ENCODE data around the gene C6orf120.

The C6orf120 gene

GRCh38 chr6:169726049-169726400, 24.1 kb downstream of the C6orf120 start:
- DNase-seq: no peak

- no peak for DNase-seq
These were observed 25.0 kb downstream of the C6orf120 start for GRCh38 chr6:169726963-169727362.

DNA sequence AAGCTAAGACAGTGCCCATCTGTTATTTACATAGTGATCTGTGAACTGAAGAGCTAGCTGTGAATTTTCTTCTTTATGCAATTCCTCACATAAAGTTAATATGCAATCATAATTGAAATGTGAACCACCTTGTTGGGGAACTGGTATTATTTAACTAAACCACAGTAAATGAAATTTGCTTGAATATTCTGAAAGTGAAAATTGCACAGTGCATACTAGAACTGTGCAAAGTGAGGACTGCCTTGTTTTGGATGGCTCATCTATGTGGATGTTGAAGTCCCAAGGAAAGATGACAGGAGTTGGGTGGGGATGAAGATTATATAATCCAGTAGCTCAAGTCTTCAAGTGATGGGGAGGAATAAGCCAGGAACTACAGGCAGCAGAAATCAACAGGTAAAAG, 28.0 kb downstream of the C6orf120 start:
- no peak for DNase-seq

DNA sequence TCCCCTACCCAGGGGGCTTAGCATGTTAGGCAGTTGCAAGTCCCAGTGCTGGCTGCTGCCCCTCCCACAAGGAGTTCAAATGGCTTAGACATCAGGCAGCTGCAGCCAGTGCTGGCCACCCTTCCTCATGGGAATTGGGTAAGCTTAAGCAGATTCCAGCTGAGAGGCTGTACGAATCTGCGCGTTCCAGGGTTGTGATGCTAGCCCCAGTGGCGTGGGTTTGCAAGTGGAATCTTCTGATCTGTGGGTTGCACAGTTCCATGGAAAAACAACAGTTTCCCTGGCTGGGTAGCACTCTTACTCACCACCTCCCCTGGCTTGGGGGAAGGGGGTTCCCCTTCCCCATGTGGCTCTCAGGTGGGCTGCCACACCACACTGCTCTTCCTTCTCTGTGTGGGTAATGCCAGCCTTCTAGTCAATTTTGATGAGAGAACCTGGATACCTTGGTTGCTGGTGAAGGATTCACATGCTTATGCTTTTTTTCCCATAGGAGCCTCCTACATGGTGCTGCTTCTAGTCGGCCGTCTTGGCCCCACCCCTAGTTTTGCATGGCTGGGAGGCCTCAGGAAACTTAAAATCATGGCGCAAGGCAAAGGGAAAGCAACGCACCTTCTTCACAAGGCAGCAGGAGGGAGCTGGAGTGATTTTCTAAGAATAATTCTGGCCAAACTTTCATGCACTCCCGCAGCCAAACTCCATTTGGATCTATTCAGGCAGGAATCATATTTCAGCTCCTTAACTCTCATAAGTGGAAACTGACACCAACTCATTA, 36.5 kb downstream of the C6orf120 start:
- no peak for DNase-seq

DNA sequence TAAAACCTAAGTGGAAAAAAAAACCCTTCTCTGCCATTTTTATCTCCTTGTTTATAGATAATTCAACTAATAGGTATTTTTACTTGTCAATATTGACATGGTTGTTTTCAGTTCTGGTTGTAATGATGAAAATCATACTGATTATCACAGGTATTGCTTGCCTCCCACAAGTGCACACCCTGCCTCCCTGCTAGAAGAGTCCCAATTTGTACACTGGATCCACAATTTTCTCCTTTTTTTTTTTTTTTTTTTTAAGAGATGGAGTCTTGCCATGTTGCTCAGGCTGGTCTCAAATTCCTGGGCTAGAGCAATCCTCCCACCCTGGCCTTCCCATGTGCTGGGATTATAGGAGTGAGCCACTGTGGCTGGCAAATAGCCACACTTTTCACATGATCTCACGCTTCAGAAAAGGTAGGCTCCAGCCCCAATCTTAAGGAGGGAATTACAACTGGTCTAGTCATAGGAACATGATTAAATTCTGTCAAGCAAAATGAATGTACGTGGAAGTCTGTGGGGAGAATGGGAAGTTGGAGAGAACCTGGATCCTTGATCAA, 37.1 kb downstream of the C6orf120 start:
- DNase-seq: no peak

GRCh38 chr6:169741344-169741743, 39.4 kb downstream of the C6orf120 start:
- DNase-seq: no peak

GRCh38 chr6:169745405-169745804, 43.5 kb downstream of the C6orf120 start:
- no peak for DNase-seq

DNA sequence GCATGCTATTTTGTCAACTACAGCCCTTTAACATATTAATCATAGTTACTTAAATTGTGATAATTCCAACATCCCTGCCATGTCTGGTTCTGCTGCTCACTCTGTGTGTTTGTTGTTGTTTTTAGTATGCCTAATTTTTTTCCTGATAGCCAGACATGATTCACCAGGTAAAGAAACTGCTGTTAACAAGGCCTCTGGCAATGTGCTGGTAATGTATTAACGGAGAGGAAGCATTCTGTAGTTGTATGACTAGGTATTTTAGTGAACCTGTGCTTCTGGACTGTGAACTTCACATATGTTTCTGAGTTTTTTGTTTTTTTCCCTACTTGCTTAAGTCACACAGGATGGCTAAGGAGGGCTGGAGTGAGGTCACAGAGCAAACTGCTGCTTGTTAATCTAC, 44.6 kb downstream of the C6orf120 start:
- DNase-seq: no peak

- DNase-seq: peak; percentile 82
These were observed 49.5 kb downstream of the C6orf120 start, which contains the start of the genes DYNLT2 and ERMARD for GRCh38 chr6:169751242-169752073. TSS of gene DYNLT2 (minus strand) at chr6:169751572. CDS start at chr6:169751458, 114 bp downstream. TSS of gene ERMARD (plus strand) at chr6:169751622. CDS start at chr6:169751658, 36 bp downstream.

DNA sequence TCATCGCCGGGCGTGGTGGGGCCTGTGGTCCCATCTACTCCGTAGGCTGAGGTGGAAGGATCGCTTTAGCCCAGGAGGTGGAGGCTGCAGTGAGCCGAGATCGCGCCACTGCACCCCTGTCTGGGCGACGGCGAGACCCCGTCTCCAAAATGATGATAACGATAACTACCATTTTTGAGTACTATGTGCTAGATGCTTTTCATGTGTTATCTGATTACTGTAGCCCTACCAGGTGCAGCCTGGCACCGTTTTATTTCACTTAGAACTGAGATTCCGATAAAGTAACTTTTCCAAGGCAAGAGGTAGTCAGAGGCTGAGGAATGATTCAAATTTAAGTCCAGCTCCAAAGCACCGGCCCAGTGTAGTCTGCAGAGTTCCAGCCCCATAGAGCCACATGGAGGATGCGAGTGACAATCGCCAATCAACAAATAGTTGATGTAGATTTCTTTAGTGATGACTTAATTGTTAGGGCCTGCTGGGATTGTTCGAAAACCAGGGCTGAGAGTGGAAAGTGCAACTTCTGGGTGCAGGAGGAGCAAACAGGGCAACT, 50.2 kb downstream of the C6orf120 start:
- no peak for DNase-seq
